ENCODE data around the gene TNFSF8.

The TNFSF8 gene

GRCh38 chr9:114930056-114930812 lies at the start of gene TNFSF8:
TNFSF8 (minus strand) TSS chr9:114930591; CDS start chr9:114930303, 288 bp downstream.
- DNase-seq (ENCODE audit: extremely low read depth, low read depth): no peak
- no peak for TF ChIP-seq CTCF (IDR thresholded peaks at IDR 0.05; ENCODE audit: low read depth, low read length)

- TF ChIP-seq CTCF (IDR thresholded peaks at IDR 0.05; ENCODE audit: low read depth, low read length): no peak
- no peak for DNase-seq (ENCODE audit: extremely low read depth, low read depth)
Observed at GRCh38 chr9:114973216-114973615, 42.8 kb upstream of the TNFSF8 start.

DNA sequence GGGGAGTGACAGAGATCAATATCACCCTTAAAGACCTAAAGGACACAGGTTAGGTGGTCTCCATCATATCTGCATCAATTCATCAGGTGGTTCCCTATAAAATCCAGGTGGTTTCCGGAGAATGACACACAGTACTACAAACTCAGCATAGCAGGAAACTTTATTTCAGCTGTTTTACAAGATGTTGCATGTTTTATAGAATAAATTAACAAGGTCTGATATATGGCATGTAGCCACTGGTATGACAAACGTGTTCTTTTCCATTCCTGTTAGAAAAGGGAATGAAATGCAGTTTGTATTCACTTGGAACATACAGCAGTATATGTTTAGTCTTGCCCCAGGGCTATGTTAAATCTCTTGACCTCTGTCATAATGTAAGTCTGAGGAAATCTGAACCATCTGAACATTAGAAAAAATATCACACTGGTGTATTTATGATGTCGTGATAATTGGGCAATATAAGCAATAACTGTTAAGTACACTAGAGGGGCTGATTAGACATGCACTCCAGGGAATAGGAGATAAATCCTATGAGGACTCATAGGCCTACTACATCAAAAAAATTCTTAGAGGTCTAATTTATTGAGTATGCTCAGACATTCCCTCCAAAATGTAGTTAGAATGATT lies 42.2 kb upstream of the TNFSF8 start:
- no peak for DNase-seq (ENCODE audit: extremely low read depth, low read depth)
- no peak for TF ChIP-seq CTCF (IDR thresholded peaks at IDR 0.05; ENCODE audit: low read depth, low read length)

- no peak for DNase-seq (ENCODE audit: extremely low read depth, low read depth)
- TF ChIP-seq CTCF (IDR thresholded peaks at IDR 0.05; ENCODE audit: low read depth, low read length): no peak
Observed at GRCh38 chr9:114969269-114969668, 38.9 kb upstream of the TNFSF8 start.

GRCh38 chr9:114968671-114969070 lies 38.3 kb upstream of the TNFSF8 start:
- peak; percentile 5 for DNase-seq (ENCODE audit: extremely low read depth, low read depth)
- no peak for TF ChIP-seq CTCF (IDR thresholded peaks at IDR 0.05; ENCODE audit: low read depth, low read length)

DNA sequence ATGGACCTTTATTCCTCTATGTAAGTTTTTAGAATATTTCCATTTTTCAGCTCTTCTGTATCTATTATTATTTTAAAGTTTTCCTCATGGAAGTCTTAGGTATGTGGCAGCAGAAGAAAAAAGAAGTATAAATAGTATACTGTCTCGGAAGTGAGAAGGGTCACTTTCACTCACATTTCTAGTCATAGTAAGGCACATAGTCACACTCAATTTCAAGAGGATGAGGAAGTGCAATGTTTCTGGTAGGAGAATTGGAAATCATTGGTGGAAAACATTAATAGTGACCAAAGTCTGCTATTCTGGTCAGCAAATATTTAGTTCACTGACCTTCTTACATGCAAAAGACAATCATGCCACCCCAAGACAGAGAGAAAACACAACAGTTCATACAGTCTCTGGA lies 35.2 kb upstream of the TNFSF8 start:
- TF ChIP-seq CTCF (IDR thresholded peaks at IDR 0.05; ENCODE audit: low read depth, low read length): no peak
- no peak for DNase-seq (ENCODE audit: extremely low read depth, low read depth)

GRCh38 chr9:114962809-114963208 lies 32.4 kb upstream of the TNFSF8 start:
- no peak for DNase-seq (ENCODE audit: extremely low read depth, low read depth)
- TF ChIP-seq CTCF (IDR thresholded peaks at IDR 0.05; ENCODE audit: low read depth, low read length): no peak

Measured in AG09319 (cell line).